ENCODE data around the gene PACRGL.

DNA sequence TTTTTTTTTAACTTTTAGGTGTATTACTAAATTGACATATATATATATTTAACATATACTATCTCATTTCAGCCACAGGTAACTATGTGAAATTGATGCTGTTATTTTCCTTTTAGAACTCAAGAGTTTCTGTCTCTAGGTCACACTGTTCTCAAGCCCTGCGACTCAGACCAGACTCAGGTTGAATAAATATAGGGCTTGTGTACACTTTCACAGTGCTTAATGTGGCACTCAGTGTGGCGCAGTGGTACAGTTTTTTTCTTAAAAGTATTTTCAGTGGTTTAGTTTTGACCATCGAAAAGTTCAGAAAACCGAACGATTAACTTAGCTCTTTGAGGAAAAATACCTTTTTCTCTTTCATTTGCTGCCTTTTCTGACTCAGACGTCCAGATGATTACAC, 24.7 kb downstream of the PACRGL start:
- TF ChIP-seq, protein P1, sequence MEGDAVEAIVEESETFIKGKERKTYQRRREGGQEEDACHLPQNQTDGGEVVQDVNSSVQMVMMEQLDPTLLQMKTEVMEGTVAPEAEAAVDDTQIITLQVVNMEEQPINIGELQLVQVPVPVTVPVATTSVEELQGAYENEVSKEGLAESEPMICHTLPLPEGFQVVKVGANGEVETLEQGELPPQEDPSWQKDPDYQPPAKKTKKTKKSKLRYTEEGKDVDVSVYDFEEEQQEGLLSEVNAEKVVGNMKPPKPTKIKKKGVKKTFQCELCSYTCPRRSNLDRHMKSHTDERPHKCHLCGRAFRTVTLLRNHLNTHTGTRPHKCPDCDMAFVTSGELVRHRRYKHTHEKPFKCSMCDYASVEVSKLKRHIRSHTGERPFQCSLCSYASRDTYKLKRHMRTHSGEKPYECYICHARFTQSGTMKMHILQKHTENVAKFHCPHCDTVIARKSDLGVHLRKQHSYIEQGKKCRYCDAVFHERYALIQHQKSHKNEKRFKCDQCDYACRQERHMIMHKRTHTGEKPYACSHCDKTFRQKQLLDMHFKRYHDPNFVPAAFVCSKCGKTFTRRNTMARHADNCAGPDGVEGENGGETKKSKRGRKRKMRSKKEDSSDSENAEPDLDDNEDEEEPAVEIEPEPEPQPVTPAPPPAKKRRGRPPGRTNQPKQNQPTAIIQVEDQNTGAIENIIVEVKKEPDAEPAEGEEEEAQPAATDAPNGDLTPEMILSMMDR (IDR thresholded peaks at IDR 0.05): no peak
- TF ChIP-seq POLR2A (IDR thresholded peaks at IDR 0.05): no peak
